ENCODE results near the gene SPPL2B. TPM values are rescaled to one million over a fixed set of nuclear protein-coding genes. Genes with fewer than 3 reads are reported as not detected.
"Not testable (repeated sequence)": the region's sequence is repeated elsewhere in the genome, so short reads cannot be mapped to it uniquely, and the experiment has no call there.

The SPPL2B gene
- total RNA-seq, 4 donors from 2014 or later: 24.0 to 42.6 (median 27.4) TPM

DNA sequence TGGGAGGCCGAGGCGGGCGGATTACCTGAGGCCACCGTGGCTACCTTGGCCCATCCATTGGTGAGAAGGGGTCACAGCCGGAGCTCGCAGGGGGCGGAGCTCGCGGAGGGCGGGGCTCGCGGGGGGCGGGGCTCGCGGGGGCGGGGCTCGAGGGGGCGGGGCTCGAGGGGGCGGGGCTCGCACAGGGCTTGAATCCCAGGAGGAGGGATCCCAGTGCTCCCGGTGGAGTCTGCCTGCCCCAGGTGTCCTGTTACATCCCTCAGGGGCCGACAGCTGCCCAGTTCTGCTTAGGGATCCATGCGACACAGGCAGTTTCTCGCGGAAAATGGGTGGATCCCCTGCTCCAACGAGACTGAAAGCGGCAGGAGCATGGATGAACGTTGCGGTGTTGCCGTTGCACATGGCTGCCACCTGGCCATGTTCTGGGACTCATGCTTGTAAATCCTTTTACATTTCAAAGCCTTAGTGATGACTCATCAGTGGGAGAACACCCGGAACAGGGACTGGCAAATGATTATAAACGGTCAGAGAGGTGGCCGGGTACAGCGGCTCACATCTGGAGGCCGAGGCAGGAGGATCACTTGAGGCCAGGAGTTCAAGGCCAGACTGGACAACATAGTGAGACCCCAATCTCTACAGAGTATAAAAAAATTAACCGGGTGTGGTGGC is 56.7 kb downstream of the SPPL2B start:
- ATAC-seq (ENCODE audit: low FRiP score) (no peak), DNase-seq (ENCODE audit: low spot score) (no peak)
- TF ChIP-seq, protein P1, sequence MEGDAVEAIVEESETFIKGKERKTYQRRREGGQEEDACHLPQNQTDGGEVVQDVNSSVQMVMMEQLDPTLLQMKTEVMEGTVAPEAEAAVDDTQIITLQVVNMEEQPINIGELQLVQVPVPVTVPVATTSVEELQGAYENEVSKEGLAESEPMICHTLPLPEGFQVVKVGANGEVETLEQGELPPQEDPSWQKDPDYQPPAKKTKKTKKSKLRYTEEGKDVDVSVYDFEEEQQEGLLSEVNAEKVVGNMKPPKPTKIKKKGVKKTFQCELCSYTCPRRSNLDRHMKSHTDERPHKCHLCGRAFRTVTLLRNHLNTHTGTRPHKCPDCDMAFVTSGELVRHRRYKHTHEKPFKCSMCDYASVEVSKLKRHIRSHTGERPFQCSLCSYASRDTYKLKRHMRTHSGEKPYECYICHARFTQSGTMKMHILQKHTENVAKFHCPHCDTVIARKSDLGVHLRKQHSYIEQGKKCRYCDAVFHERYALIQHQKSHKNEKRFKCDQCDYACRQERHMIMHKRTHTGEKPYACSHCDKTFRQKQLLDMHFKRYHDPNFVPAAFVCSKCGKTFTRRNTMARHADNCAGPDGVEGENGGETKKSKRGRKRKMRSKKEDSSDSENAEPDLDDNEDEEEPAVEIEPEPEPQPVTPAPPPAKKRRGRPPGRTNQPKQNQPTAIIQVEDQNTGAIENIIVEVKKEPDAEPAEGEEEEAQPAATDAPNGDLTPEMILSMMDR (IDR thresholded peaks at IDR 0.05): no peak

DNA sequence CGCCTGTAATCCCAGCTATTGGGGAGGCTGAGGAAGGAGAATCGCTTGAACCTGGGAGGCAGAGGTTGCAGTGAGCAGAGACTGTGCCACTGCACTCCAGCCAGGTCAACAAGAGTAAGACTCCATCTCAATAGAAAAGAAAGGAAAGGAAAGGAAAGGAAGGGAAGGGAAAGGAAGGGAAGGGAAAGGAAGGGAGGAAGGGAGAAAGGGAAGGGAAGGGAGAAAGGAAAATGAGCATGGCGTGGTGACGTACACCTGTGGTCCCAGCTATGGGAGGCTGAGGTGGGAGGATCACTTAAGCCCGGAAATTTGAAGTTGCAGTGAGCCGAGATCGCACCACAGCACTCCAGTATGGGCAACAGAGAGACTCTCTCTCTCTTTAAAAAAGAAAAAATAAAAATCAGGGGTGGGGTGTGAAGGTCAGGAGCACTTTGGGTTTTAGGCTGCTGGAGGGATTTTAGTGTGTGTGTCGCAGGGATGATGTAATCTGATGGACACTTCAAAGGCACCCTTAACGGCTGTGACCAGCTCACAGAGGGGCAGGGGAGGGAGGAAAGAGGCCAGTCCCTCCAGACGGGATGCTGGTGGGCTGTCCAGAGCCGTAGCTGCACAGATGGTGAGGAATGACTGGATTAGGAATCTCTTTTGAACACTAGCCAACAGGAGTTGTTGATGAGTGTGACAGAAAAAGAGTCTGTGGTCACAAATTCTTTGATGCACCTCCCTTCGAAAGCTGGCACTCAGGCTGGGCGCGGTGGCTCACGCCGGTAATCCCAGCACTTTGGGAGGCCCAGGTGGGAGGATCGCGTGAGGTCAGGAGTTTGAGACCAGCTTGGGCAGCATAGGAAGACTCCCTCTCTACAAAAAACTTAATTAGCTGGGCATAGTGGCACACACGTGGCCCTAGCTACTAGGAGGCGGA is 59.1 kb downstream of the SPPL2B start:
- no peak for ATAC-seq (ENCODE audit: low FRiP score)
- TF ChIP-seq, protein P1 (IDR thresholded peaks at IDR 0.05): no peak
- DNase-seq (ENCODE audit: low spot score): no peak

DNA sequence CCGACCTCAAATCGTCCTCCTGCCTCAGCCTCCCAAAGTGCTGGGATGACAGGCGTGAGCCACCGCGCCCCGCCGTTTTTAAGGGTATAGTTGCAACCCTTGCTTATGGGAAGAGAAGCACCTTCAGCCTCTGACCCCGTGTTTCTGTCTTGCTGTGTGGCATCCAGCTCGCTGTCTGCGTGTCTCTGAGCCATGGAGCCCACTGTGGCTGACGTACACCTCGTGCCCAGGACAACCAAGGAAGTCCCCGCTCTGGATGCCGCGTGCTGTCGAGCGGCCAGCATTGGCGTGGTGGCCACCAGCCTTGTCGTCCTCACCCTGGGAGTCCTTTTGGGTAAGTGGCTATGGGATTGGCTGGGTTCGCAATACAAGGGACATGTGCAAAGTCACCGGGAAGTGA is 61.1 kb downstream of the SPPL2B start:
- DNase-seq (ENCODE audit: low spot score): no peak
- ATAC-seq (ENCODE audit: low FRiP score): no peak
- TF ChIP-seq, protein P1 (IDR thresholded peaks at IDR 0.05): no peak

GRCh38 chr19:2391118-2391725 is 62.7 kb downstream of the SPPL2B start:
- ATAC-seq (ENCODE audit: low FRiP score): no peak
- no peak for DNase-seq (ENCODE audit: low spot score)
- TF ChIP-seq, protein P1 (IDR thresholded peaks at IDR 0.05): peak in 1 of 3 donors; percentile 11

DNA sequence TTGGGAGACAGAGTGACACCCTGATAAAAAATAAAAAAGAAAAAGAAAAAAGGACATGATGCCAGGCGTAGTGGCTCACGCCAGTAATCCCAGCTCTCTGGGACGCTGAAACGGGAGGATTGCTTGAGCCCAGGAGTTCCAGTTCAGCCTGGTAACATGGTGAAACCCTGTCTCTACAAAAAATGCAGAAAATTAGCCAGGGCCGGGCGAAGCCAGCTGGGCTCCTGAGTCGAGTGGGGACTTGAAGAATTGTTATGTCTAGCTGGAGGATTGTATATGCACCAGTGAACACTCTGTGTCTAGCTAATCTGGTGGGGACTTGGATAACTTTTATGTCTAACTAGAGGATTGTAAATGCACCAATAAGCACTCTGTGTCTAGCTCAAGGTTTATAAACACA is 63.9 kb downstream of the SPPL2B start:
- DNase-seq (ENCODE audit: low spot score): no peak
- no peak for ATAC-seq (ENCODE audit: low FRiP score)
- TF ChIP-seq, protein P1 (IDR thresholded peaks at IDR 0.05): no peak

- DNase-seq (ENCODE audit: low spot score); ATAC-seq (ENCODE audit: low FRiP score): not testable (repeated sequence)
These were observed 64.4 kb downstream of the SPPL2B start for GRCh38 chr19:2392899-2393298.

DNA sequence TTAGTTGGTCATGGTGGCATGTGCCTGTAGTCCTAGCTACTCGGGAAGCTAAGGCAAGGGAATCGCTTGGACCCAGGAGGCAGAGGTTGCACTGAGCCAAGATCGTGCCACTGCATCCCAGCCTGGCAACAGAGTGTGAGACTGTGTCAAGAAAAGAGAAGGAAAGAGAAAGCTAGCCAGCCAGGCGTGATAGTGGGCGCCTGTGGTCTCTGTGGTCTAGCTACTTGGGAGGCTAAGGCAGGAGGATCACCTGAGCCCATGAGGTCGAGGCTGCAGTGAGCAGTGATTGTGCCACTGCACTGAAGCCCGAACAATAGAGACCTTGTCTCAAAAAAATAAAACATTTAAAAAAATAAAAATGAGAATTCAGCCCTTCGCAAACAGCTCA is 65.6 kb downstream of the SPPL2B start:
- TF ChIP-seq, protein P1 (IDR thresholded peaks at IDR 0.05): no peak
- no peak for ATAC-seq (ENCODE audit: low FRiP score)

More for the DNA sequence above, 65.6 kb downstream of the SPPL2B start:
- no peak for DNase-seq (ENCODE audit: low spot score)
